HuH-7 (cell line): ENCODE data around the gene EPGN.
"Not testable (repeated sequence)": the region's sequence is repeated elsewhere in the genome, so short reads cannot be mapped to it uniquely, and the experiment has no call there.

Experiments used
- DNase-seq: peaks from one replicate; pipeline ENCODE4 v3.0.0; 2011; ENCODE audit warnings: low spot score

Gene EPGN

GRCh38 chr4:74340421-74340820 is 32.2 kb downstream of the EPGN start:
- DNase-seq, result not testable (repeated sequence)

- no peak for DNase-seq
These were observed 35.8 kb downstream of the EPGN start for GRCh38 chr4:74344031-74344430.

- no peak for DNase-seq
These were observed 45.6 kb downstream of the EPGN start for GRCh38 chr4:74353858-74354257.

- DNase-seq, result no peak
These were observed 49.7 kb downstream of the EPGN start for GRCh38 chr4:74357965-74358364.

GRCh38 chr4:74361671-74362070 is 53.4 kb downstream of the EPGN start:
- no peak for DNase-seq

- no peak for DNase-seq
These were observed 54.1 kb downstream of the EPGN start for GRCh38 chr4:74362347-74362746.

GRCh38 chr4:74364256-74364651 is 56.0 kb downstream of the EPGN start:
- no peak for DNase-seq

GRCh38 chr4:74364652-74365491 is 56.6 kb downstream of the EPGN start, which contains the start of gene EREG:
EREG (plus strand) TSS chr4:74365145; CDS start chr4:74365309, 164 bp downstream.
- no peak for DNase-seq

- no peak for DNase-seq
These were observed 57.5 kb downstream of the EPGN start for GRCh38 chr4:74365761-74366160.
